Stimulated activated CD4-positive, alpha-beta T cell treated with anti-CD3 and anti-CD28 coated beads, Interleukin-12 subunit alpha, Interleukin-12 subunit beta, amount 100 ng/mL, for 24 hours (primary cell): ENCODE data around the gene FBXO17.
"Not testable (repeated sequence)": the region's sequence is repeated elsewhere in the genome, so short reads cannot be mapped to it uniquely, and the experiment has no call there.

Experiments used
- DNase-seq, 2 experiments: peaks; one replicate each; pipeline ENCODE4 v3.0.0-alpha.2; 2020; ENCODE audit warnings: low read depth in 2 of 2

FBXO17 gene, protein sequence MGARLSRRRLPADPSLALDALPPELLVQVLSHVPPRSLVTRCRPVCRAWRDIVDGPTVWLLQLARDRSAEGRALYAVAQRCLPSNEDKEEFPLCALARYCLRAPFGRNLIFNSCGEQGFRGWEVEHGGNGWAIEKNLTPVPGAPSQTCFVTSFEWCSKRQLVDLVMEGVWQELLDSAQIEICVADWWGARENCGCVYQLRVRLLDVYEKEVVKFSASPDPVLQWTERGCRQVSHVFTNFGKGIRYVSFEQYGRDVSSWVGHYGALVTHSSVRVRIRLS

DNA sequence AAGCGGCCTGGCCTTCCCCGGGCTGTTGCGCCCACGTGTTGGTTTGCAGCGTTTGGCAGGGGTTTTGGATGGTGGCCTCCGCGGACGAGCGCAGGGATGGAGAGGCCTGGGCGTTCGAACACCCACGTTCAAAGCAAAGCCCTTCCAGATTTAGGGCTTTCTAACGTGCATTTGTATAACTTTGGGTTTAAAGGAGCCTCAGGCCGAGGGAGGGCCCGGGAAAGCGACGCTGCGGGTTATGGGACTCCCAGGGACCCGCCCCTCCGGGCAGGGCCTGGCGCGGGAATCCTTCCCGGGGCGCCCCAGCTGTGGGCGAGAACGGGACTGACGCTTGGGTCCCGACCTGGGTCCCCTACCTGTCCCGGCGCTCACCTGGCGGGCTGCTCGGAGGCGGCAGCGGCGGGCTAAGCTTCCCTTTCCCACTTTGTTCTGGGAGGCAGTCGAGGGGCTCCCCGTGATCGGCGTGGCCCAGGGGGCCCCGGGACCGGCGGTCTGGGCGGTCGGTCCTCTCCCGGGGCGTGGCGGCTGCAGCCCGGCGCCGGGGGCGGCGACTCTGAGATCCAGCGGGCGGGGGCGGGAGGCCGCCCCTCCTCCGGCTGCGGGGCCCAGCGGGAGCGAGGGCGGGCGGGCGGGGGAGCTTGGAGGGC is at the start of gene FBXO17:
Gene FBXO17, minus strand, starts transcription at position 529 of the 647 bp plus-strand sequence. CDS start 25,423 bp downstream, outside the sequence.
- DNase-seq: no peak

DNA sequence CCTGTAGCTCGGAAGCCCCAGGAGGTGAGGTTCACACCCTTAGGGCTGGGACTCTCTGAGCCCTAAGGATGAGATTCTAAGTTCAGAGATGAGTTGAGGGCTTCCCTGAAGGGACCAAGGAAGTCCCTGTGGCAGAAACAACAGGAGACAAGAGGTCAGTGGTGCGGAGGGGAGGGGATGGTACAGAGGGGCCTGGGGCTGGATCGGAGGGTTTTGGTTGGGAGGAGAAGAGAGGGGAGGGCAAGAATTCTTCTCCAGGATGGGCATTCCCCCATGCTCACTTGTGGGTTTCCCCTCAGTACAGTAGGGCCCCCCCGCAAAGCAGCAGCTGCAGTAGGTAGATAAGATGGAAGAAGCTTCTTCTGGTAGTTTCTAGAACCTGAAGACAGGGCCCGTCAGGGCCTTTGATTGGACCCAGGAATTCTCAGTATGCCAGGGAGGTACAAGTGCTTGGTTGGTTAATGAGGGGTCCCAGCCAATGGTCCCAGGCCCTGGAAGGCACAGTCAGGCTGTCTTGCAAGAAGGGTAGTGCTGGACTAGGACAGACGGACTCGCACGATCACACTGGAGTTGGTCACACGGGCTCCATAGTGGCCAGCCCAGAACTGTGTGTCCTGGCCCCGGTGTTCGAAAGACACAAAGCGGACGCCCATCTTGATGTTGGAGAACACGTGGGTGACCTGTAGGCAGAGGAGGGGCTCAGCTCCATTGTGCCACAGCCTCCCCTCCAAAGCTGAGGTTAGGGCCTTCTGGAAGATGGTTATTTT is 49.5 kb upstream of the FBXO17 start:
- no peak for DNase-seq

DNA sequence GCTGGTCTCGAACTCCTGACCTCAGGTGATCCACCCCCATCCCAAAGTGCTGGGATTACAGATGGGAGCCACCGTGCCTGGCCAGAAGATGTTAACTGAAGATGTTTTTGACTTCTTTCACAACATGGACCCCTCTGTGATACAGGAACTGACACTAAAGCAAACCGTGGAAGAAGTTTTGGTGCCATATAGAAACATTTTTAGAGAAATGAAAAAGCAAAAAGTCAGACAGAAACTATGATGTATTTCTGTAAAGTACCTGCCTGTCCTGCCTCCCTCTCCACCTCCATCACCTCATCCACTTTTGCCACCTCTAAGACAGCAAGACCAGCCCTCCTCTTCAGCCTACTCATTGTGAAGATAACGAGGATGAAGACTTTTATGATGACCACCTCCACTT is 45.5 kb upstream of the FBXO17 start:
- no peak for DNase-seq

DNA sequence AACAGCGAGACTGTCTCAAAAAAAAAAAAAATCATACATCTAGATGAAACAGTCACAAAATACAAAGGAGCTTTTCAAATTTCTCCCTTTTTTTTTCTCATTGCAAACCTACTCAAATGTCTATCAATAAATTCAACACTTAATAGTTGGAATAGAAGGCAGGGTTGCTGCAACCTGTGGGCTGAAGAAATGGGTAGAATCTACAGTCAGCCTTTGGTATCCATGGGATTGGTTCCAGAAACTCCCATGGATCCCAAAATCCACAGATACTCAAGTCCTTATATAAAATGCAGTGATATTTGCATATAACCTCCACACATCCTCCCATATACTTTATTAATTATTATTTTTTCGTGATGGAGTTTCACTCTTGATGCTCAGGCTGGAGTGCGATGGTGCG is 42.1 kb upstream of the FBXO17 start:
- DNase-seq: no peak

DNA sequence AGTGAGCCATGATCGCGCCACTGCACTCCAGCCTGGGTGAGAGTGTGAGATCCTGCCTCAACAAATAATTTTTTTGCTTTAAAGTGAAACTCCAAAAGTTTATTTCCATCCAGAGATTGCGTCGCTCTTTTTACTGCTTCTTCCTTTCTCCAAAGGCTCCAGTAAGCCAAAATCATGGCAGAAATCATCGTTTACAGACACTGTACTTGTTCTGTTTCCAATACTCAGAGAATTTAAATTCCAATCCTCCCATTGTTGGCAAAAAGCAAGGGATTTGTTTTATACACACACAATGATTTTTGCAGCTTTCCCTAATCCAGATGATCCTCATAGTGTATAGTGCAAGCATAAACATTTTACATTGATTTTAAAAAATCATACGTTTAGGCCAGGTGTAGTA is 41.5 kb upstream of the FBXO17 start:
- no peak for DNase-seq

DNA sequence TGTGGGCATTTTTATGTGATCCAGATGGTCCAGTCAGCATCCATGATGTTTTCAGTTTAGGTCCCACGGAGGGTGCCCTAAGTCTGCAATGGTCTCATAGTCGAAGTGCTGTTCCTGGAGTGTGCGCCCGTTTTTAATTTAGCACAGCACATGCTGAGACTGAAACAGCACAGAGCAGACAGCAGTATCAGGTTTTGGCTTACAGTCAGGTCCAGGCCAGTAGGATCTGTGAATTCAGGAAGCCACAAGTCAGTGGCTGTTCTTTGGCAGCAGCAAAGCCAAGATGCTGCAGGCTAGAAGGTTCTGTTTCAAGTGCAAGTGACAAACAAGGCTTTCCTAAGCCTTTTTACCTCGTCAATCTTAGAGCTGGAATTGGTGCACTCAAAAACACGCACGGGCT is 38.5 kb upstream of the FBXO17 start:
- DNase-seq: no peak

DNA sequence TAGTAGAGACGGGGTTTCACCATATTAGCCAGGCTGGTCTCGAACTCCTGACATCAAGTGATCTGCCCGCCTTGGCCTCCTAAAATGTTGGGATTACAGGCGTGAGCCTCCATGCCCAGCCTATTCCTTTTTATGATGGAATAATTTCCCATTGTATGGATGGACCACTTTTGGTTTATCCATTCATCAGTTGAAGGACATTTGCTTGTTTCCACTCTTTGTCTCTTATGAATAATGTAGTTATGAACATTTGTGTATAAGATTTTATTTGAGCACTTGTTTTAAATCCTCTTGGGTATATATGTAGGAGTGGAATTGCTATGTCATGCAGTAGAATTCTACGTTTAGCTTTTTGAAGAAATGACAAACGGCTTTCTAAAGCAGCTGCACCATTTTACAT is 33.5 kb upstream of the FBXO17 start:
- DNase-seq: no peak

DNA sequence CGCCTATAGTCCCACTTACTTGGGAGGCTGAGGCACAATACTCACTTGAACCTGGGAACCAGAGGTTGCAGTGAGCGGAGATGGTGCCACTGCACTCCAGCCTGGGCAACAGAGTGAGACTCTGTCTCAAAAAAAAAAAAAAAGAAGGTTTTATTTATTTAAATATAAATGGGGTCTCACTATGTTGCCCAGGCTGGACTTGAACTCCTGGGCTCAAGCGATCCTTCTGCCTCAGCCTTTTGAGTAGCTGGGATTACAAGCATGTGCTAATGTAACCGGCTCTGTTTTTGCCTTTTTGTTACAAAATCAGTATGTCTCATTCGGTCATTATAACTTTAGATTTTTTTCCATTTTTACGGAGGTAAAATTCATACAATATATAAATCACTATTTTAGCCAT is 32.6 kb upstream of the FBXO17 start:
- DNase-seq: no peak

DNA sequence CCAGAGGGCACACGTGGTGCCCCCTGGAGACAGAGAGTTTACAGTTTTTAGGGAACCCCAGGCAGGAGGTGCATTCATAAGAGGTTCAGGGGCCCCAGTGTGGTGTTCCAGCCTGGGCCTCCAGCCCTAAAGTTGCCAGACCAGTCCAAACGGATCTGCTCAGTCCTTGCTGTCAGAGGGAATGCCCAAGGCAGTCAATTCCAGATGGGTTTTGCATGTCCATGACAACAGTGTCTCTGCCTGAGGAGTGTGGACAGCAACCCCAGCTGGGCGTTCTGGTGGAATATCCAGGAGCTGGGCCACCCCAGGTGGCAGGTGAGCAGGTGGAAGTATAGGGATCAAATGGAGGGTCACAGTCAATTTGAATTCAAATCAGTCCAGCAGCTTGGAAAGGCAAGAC is 31.6 kb upstream of the FBXO17 start:
- no peak for DNase-seq

DNA sequence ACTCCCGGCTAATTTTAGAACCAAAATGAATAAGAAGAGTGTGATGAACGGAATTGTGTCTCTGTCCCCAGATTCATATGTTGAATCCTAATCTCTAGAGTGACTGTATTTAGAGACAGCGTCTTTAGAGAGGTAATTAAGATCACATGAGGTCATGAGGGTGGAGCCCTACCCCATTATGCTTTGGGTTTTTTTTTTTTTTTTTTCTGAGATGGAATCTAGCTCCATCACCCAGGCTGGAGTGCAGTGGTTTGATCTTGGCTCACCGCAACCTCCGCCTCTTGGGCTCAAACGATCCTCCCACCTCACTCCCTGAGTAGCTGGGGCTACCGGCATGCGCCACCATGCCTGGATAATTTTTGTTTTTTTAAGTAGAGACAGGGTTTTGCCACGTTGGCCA is 28.9 kb upstream of the FBXO17 start:
- no peak for DNase-seq

DNA sequence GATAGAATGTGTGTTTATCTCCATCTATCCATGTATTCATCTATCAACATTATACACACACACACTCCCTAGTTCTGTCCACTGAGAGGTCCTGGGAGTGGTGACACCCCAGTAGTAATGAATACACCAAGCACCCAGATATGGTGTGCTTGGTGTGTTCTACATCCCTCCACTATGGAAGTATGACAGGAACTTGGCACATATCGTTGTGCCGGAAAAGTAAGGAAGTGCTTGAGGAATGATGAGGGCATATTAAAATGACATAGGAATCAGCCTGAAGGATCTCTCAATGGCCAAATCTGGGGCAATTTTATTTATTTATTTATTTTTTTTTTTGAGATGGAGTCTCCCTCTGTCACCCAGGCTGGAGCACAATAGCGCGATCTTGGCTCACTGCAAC is 28.3 kb upstream of the FBXO17 start:
- DNase-seq: no peak

DNA sequence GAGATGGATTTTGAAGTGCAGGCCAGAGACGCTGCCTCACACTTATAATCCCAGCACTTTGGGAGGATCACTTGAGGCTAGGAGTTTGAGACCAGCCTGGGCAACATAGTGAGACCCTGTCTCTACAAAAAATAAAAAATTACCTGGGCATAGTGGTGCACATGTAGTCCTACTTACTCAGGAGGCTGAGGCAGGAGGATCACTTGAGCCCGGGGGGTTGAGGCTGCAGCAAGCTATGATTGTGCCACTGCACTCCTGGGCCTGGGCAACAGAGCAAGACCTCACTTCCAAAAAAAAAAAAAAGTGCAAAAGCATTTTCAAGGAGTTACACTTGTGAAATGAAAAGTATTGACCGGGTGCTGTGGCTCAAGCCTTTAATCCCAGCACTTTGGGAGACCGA is 27.6 kb upstream of the FBXO17 start:
- DNase-seq: no peak

DNA sequence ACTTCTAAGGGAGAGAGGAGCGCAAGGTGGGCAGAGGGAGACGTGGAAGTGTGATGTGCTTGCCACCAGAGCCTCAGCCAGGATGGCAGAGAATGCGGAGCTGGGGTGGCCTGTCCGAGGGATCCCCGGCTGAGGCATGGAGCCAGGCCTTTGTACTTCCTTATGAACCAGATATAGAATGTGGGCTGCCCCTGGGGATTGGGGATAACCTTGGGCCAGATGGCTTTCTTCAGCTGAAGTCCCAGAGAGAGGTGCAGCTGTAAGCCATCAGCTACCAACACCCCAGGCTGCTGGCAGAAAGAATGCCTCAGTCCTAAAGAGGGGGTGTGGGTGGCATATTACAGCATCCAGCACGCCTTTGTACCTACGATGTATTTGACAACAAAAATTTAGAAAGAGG is 25.5 kb upstream of the FBXO17 start:
- no peak for DNase-seq

DNA sequence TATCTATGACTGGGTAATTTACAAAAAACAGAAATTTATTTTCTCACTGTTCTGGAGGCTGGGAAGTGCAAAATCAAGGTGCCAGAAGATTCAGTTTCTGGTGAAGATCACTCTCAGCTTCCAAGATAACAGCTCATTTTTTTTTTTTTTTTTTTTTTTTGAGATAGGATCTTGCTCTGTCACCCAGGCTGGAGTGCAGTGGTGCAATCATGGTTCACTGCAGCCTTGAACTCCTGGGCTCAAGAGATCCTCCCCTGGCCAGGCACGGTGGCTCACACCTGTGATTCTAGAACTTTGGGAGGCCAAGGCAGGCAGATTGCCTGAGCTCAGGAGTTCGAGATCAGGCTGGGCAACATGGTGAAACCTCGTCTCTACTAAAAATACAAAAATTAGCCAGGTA is 22.0 kb upstream of the FBXO17 start:
- DNase-seq: not testable (repeated sequence)

DNA sequence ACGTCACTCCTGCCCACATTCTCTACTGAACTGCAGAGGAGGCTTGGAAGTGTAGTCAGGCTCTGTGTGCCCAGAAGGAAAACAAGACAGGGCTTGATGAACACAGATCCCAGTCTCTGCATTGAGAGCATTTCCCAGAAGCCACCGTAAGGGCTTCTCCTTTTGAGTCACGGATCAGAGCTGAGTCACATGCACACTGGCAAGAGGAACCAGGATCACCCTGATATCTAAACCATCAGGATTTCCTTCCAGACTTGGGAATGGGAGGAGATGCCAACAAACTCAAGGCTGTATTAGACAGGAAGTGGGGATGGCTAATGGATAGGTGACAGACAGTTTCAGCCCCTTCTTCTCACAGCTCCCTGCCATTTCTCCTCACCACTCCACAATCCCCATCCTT is 17.7 kb upstream of the FBXO17 start:
- no peak for DNase-seq

DNA sequence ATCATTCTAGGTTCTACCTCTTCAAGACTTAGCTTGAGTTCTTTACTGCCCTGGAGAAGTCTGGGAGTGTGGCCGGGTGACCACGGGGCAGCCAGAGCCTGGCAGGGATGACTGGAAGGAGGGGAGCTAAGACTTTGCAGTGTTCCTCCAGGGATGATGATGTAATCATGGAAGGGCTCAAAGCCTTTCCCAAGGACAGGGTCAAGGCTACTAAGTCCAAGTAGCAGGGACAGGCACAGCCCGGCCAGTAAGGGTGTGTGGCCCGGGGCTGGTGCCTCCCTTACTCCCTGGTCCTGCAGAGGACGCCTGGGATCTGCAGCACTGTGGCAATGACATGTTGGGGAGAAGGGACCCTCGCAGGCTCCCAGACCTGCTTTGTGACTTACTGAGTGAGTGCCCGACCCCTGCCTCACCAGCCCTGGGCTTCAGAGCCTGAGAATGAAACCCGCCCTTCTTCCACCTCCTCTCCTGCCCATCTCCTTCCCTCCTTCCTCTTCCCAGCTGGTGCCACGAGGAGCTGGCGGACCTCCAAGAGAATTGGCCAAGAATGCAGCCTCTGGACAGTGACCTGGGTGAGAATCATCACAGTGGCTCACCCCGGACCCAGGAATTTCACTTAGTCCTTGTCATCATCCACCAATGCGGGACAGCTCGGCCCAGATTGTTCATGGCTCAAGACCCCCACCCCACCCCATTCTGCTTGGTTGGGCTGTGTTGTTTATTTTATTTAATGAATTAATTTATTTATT is 15.6 kb upstream of the FBXO17 start:
- no peak for DNase-seq

DNA sequence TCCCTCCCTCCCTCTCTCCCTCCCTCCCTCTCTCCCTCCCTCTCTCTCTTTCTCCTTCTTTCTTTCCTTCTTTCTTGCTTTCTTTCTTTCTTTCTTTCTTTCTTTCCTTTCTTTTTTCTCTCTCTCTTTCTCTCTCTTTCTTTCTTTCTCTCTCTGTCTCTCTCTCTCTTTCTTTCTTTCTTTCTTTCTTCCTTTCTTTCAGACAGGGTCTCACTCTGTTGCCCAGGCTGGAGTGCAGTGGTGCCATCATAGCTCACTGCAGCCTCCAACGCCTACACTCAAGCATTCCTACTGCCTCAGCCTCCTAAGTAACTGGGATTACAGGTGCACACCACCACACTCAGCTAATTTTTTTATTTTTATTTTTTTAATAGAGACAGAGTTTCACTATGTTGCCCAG is 14.1 kb upstream of the FBXO17 start:
- not testable (repeated sequence) for DNase-seq

DNA sequence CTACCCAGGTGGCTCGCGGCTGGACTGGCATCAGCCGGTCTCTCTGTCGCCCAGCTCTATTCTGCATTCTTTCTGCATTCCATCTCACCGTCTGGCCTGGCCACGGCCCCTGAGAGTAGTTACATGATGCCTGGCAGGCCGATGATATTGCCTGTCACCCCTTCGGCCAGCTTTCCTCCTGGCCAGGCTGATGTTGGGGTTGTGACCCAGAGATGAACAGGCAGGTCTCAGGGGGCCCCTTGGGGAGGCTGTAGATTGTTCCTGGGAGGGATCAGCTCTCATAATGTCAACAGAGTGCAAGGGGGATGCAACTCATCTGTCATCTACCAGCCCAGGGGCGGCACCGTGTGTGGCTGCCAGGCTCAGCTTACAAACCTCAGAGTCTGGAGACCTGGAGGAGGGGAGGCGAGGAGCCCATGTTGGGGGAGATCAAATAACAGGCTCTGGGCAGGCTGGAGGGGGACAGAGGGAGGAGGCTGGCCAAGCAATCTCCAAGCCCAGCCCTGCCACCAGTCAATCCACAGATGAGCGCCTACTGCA is 13.6 kb upstream of the FBXO17 start:
- no peak for DNase-seq

DNA sequence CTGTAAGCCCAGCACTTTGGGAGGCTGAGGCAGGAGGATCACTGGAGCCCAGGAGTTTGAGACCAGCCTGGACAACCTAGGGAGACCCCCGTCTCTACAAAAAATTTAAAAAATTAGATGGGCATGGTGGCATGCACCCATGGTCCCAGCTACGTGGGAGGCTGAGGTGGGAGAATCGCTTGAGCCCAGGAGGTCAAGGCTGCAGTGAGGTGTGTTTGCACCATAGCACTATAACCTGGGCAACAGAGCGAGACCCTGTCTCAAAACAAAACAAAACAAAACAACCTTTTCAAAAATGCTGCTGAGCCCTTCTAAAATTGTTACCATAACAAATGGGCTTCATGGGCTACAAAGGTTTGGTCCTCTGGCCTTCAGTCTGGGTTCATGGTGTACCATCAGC is 13.1 kb upstream of the FBXO17 start:
- not testable (repeated sequence) for DNase-seq

DNA sequence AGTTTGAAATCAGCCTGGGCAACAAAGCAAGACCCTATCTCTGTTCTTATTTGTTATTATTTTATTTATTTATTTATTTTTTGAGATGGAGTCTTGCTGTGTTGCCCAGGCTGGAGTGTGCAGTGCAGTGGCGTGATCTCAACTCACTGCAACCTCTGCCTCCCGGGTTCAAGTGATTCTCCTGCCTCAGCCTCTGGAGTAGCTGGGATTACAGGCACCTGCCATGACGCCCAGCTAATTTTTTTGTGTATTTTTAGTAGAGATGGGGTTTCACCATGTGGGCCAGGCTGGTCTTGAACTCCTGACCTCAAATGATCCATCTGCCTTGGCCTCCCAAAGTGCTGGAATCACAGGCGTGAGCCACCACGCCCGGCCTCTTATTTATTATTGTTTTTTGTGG is 12.2 kb upstream of the FBXO17 start:
- not testable (repeated sequence) for DNase-seq

DNA sequence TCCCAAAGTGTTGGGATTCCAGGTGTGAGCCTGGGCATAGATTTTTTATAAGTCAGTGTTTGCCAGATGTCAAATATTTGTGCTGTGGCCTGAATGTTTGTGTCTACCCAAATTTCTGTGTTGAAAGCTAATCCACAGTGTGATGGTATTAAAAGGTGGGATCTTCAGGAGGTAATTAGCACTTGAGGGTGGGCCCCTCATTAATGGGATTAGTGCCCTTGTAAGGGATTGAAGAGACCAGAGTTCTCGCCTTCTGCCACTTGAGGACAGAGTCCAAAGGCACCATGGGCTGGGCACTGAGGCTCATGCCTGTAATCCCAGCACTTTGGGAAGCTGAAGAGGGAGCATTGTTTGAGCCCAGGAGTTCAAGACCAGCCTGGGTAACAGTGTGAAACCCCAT is 9.7 kb upstream of the FBXO17 start:
- DNase-seq: no peak
